OCI-LY1 (cell line): ENCODE measurements around the gene DOCK7.

Experiments
- H2AFZ ChIP-seq: fragments of 200-600 bp; sonication (generic), shearing (Covaris generic); 2 replicates; pipeline ENCODE4 v1.6.0; 2014; ENCODE audit warnings: antibody characterized with exemption, mild to moderate bottlenecking, low read length
- H3F3A ChIP-seq: fragments of 200-600 bp; sonication (generic), shearing (Covaris generic); 2 replicates; pipeline ENCODE4 v1.6.0; 2014; ENCODE audit warnings: mild to moderate bottlenecking, antibody characterized with exemption, low read length, moderate library complexity; ENCODE audit not compliant: insufficient read depth
- H3K27ac ChIP-seq: fragments of 200-600 bp; sonication (generic); 2 replicates; pipeline ENCODE4 v1.5.1; 2014; ENCODE audit warnings: low read length, mixed run types, mild to moderate bottlenecking, low read depth; ENCODE audit not compliant: poor library complexity, severe bottlenecking
- H3K27me3 ChIP-seq: fragments of 200-600 bp; sonication (generic); 2 replicates; pipeline ENCODE4 v1.6.0; 2014; ENCODE audit warnings: antibody characterized with exemption, mild to moderate bottlenecking, low read length, moderate library complexity; ENCODE audit not compliant: insufficient read depth
- H3K36me3 ChIP-seq: fragments of 200-600 bp; sonication (generic); 2 replicates; pipeline ENCODE4 v1.6.1; 2014; ENCODE audit warnings: mild to moderate bottlenecking, antibody characterized with exemption, low read length, moderate library complexity, mixed read lengths; ENCODE audit not compliant: insufficient read depth
- H3K4me1 ChIP-seq: fragments of 200-600 bp; sonication (generic); 2 replicates; pipeline ENCODE4 v1.5.1; 2014; ENCODE audit warnings: mild to moderate bottlenecking, low read length, moderate library complexity; ENCODE audit not compliant: insufficient read depth, severe bottlenecking
- H3K4me2 ChIP-seq: fragments of 200-600 bp; sonication (generic), shearing (Covaris generic); 2 replicates; pipeline ENCODE4 v1.6.1; 2014; ENCODE audit warnings: low read length
- H3K4me3 ChIP-seq: fragments of 200-600 bp; sonication (generic); 2 replicates; pipeline ENCODE4 v1.5.1; 2014; ENCODE audit warnings: low read length, low read depth, mild to moderate bottlenecking, mixed read lengths; ENCODE audit not compliant: poor library complexity, severe bottlenecking
- H3K79me2 ChIP-seq: fragments of 200-600 bp; shearing (Covaris generic); 2 replicates; pipeline ENCODE4 v1.6.1; 2016; ENCODE audit warnings: mixed run types, low read length, mixed read lengths; ENCODE audit not compliant: insufficient read depth
- H3K9ac ChIP-seq: fragments of 200-600 bp; sonication (generic), shearing (Covaris generic); 2 replicates; pipeline ENCODE4 v1.6.1; 2014; ENCODE audit warnings: mild to moderate bottlenecking, low read length, mixed read lengths
- H3K9me2 ChIP-seq: fragments of 200-600 bp; sonication (generic), shearing (Covaris generic); 2 replicates; pipeline ENCODE4 v1.6.1; 2014; ENCODE audit warnings: low read depth, mild to moderate bottlenecking, low read length, mixed read lengths
- H3K9me3 ChIP-seq: fragments of 200-600 bp; shearing (Covaris generic); 2 replicates; pipeline ENCODE4 v1.6.1; 2014; ENCODE audit warnings: low read length, mixed read lengths
- H4K20me1 ChIP-seq: fragments of 200-600 bp; sonication (generic), shearing (Covaris generic); 2 replicates; pipeline ENCODE4 v1.6.0; 2016; ENCODE audit warnings: mild to moderate bottlenecking, low read length; ENCODE audit not compliant: insufficient read depth
- CTCF ChIP-seq: fragments of 200-600 bp; sonication (generic), shearing (Covaris generic); IDR thresholded peaks from 2 replicates; pipeline ENCODE4 v1.5.1; 2017; ENCODE audit warnings: mild to moderate bottlenecking, antibody characterized with exemption, low read length, moderate library complexity, mixed read lengths
- EZH2 ChIP-seq: fragments of 200-600 bp; sonication (generic), shearing (Covaris generic); IDR thresholded peaks from 2 replicates; pipeline ENCODE4 v1.8.0; 2017; ENCODE audit warnings: borderline replicate concordance, mixed run types, mild to moderate bottlenecking, antibody characterized with exemption, low read length, moderate library complexity, mixed read lengths

DOCK7 gene

GRCh38 chr1:62476525-62477219 is 211.5 kb downstream of the DOCK7 start:
- H3K27me3 ChIP-seq = no peaks in the 10 kb centered on the region
- H3K9ac ChIP-seq = no peak overlapping the region
- H3K4me1 ChIP-seq = peaks cover 16% of the 10 kb centered on the region
- H3K36me3 ChIP-seq = no peaks in the 10 kb centered on the region; the same call in 1 of the 2 replicates
- no peak overlapping the region for H3K27ac ChIP-seq
- H3K4me2 ChIP-seq = no peak overlapping the region
- TF ChIP-seq CTCF (no peak), EZH2 (no peak)
- no peaks in the 10 kb centered on the region for H3K9me2 ChIP-seq
- no peak overlapping the region for H2AFZ ChIP-seq
- no peaks in the 10 kb centered on the region for H4K20me1 ChIP-seq
- no peak overlapping the region for H3K4me3 ChIP-seq
- no peaks in the 10 kb centered on the region for H3K9me3 ChIP-seq
- H3K79me2 ChIP-seq = no peaks in the 10 kb centered on the region
- no peaks in the 10 kb centered on the region for H3F3A ChIP-seq

- H3K9me2 ChIP-seq = no peaks in the 10 kb centered on the region
- no peaks in the 10 kb centered on the region for H4K20me1 ChIP-seq
- H3K27me3 ChIP-seq = no peaks in the 10 kb centered on the region
- H3K79me2 ChIP-seq = no peaks in the 10 kb centered on the region
- H3K36me3 ChIP-seq = no peaks in the 10 kb centered on the region
- no peak overlapping the region for H2AFZ ChIP-seq
- no peaks in the 10 kb centered on the region for H3F3A ChIP-seq
- no peak overlapping the region for H3K27ac ChIP-seq
- no peak overlapping the region for H3K4me2 ChIP-seq
- TF ChIP-seq EZH2 (no peak), CTCF (no peak)
- H3K9ac ChIP-seq = no peak overlapping the region
- H3K9me3 ChIP-seq = no peaks in the 10 kb centered on the region
- H3K4me3 ChIP-seq = no peak overlapping the region
- no peaks in the 10 kb centered on the region for H3K4me1 ChIP-seq
These were observed 221.1 kb downstream of the DOCK7 start for GRCh38 chr1:62467092-62467491.

DNA sequence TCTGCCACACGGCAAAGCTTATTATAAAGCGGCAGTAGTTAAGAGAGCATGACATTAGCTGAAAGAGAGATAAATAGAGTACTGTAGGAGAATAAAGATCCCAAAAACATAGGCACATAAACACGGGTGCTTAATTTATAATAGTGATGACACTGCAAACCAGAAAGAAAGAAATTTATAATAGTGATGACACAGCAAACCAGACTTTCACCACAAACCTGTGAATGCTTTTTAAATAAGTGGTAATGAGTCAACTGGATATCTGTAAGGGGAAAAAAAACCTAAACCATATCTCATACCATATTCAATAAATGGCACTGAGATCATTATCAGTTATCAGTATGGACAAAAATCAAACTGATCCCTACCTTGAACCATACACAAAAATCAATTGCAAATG is 225.8 kb downstream of the DOCK7 start:
- H3K4me2 ChIP-seq = no peak overlapping the region
- no peaks in the 10 kb centered on the region for H3K79me2 ChIP-seq
- H3F3A ChIP-seq = no peaks in the 10 kb centered on the region
- no peak overlapping the region for H3K4me3 ChIP-seq
- no peaks in the 10 kb centered on the region for H4K20me1 ChIP-seq
- H3K9me3 ChIP-seq = no peaks in the 10 kb centered on the region
- H3K27me3 ChIP-seq = no peaks in the 10 kb centered on the region
- no peaks in the 10 kb centered on the region for H3K9me2 ChIP-seq
- H3K4me1 ChIP-seq = no peaks in the 10 kb centered on the region
- H3K36me3 ChIP-seq = no peaks in the 10 kb centered on the region
- no peak overlapping the region for H3K9ac ChIP-seq
- TF ChIP-seq CTCF (no peak), EZH2 (no peak)
- no peak overlapping the region for H2AFZ ChIP-seq
- H3K27ac ChIP-seq = no peak overlapping the region
